ENCODE measurements around the gene TOP1.

TOP1 gene

GRCh38 chr20:41037179-41037578, 8.6 kb downstream of the TOP1 start:
- FAIRE-seq (no peak), DNase-seq (ENCODE audit: insufficient read length, low spot score) (no peak)
- no peak for TF ChIP-seq CTCF (IDR thresholded peaks at IDR 0.05; ENCODE audit: insufficient read depth, missing control alignments)

GRCh38 chr20:41038149-41038877, 9.7 kb downstream of the TOP1 start:
- no peak for TF ChIP-seq CTCF (IDR thresholded peaks at IDR 0.05; ENCODE audit: insufficient read depth, missing control alignments)
- no peak for DNase-seq (ENCODE audit: insufficient read length, low spot score)
- FAIRE-seq: no peak

GRCh38 chr20:41038878-41039404, 10.3 kb downstream of the TOP1 start:
- DNase-seq (ENCODE audit: insufficient read length, low spot score): no peak
- FAIRE-seq: no peak
- TF ChIP-seq CTCF (IDR thresholded peaks at IDR 0.05; ENCODE audit: insufficient read depth, missing control alignments): no peak

GRCh38 chr20:41040855-41041254, 12.2 kb downstream of the TOP1 start:
- TF ChIP-seq CTCF (IDR thresholded peaks at IDR 0.05; ENCODE audit: insufficient read depth, missing control alignments): no peak
- DNase-seq (ENCODE audit: insufficient read length, low spot score): no peak
- FAIRE-seq: no peak

GRCh38 chr20:41041693-41042092, 13.1 kb downstream of the TOP1 start:
- TF ChIP-seq CTCF (IDR thresholded peaks at IDR 0.05; ENCODE audit: insufficient read depth, missing control alignments): no peak
- DNase-seq (ENCODE audit: insufficient read length, low spot score): no peak
- no peak for FAIRE-seq

- TF ChIP-seq CTCF (IDR thresholded peaks at IDR 0.05; ENCODE audit: insufficient read depth, missing control alignments): no peak
- FAIRE-seq (no peak), DNase-seq (ENCODE audit: insufficient read length, low spot score) (no peak)
Observed at GRCh38 chr20:41044409-41045062, 15.9 kb downstream of the TOP1 start.

GRCh38 chr20:41045671-41046070, 17.0 kb downstream of the TOP1 start:
- TF ChIP-seq CTCF (IDR thresholded peaks at IDR 0.05; ENCODE audit: insufficient read depth, missing control alignments): no peak
- no peak for DNase-seq (ENCODE audit: insufficient read length, low spot score)
- FAIRE-seq: no peak

Data from D721Med (cell line).